H1 (cell line): Measurements from ENCODE around the gene CDH9. TPM values are rescaled to one million over a fixed set of nuclear protein-coding genes. Genes with fewer than 3 reads are reported as not detected.

Experiments used
- CTCF ChIA-PET: fragments of 300-600 bp; sonication (Branson Sonifier 250); formaldehyde crosslinking; loops from one replicate; lab custom pipeline; 2021; ENCODE audit not compliant: partially characterized antibody; lab: Charles Lee
- POLR2A ChIA-PET: fragments of 300-600 bp; sonication (Branson Sonifier 250); formaldehyde crosslinking; loops from one replicate; lab custom pipeline; 2021; ENCODE audit warnings: inconsistent platforms; ENCODE audit not compliant: partially characterized antibody; lab: Charles Lee
- DNase-seq, 2 experiments: peaks; one replicate each; pipeline versions ENCODE4 v3.0.0 to v3.0.0-alpha.2; 2010 to 2022; ENCODE audit warnings: low spot score in 2 of 2, low read depth in 1 of 2, mixed read lengths in 1 of 2
- FAIRE-seq: peaks from 2 replicates; lab custom pipeline; 2011; peaks lifted over from hg19 to GRCh38; lab: Jason Lieb, UNC
- H2AFZ ChIP-seq: 2 replicates; pipeline ENCODE4 v1.8.1; 2012; ENCODE audit warnings: low read length, inconsistent platforms
- H2AK5ac ChIP-seq: 2 replicates; pipeline ENCODE4 v1.6.1; 2013; ENCODE audit warnings: low read depth, low read length
- H2BK120ac ChIP-seq: replicated peaks from 2 replicates; pipeline ENCODE3; 2013; ENCODE audit warnings: low read depth, low read length, inconsistent platforms
- H2BK12ac ChIP-seq: 2 replicates; pipeline ENCODE4 v1.6.1; 2013; ENCODE audit warnings: low read depth, low read length
- H2BK15ac ChIP-seq: 2 replicates; pipeline ENCODE4 v1.6.1; 2013; ENCODE audit warnings: low read length
- H2BK20ac ChIP-seq: 2 replicates; pipeline ENCODE4 v1.6.1; 2013; ENCODE audit warnings: low read length
- H2BK5ac ChIP-seq: 2 replicates; pipeline ENCODE4 v1.6.1; 2013; ENCODE audit warnings: low read depth, low read length
- H3K14ac ChIP-seq: 2 replicates; pipeline ENCODE4 v1.6.1; 2013; ENCODE audit warnings: inconsistent platforms; ENCODE audit not compliant: insufficient read length
- H3K18ac ChIP-seq: 2 replicates; pipeline ENCODE4 v1.6.1; 2013; ENCODE audit warnings: low read length; ENCODE audit errors: extremely low read depth
- H3K23ac ChIP-seq: 2 replicates; pipeline ENCODE4 v1.6.1; 2013; ENCODE audit warnings: inconsistent platforms; ENCODE audit not compliant: insufficient read length
- H3K23me2 ChIP-seq: 2 replicates; pipeline ENCODE4 v1.6.1; 2013; ENCODE audit warnings: low read depth, low read length
- H3K27ac ChIP-seq: 2 replicates; pipeline ENCODE4 v1.6.1; 2011; ENCODE audit warnings: low read depth, low read length, inconsistent platforms
- H3K27me3 ChIP-seq, 4 experiments: replicated peaks in 1 of 4; 1 replicate in 1 of 4; 2 replicates in 3 of 4; pipeline versions ENCODE4 v1.6.1 to v1.8.1; 2011 to 2013; ENCODE audit warnings: low read length in 3 of 4, mild to moderate bottlenecking in 3 of 4, inconsistent platforms in 2 of 4, mixed read lengths in 2 of 4, moderate library complexity in 1 of 4; ENCODE audit not compliant: control insufficient read depth in 3 of 4, insufficient read depth in 3 of 4; ENCODE audit errors: extremely low read depth in 1 of 4
- H3K36me3 ChIP-seq, 4 experiments: 2 replicates each; pipeline versions ENCODE4 v1.6.1 to v1.8.1; 2011 to 2013; ENCODE audit warnings: mild to moderate bottlenecking in 4 of 4, low read length in 3 of 4, moderate library complexity in 2 of 4, control low read depth in 1 of 4, inconsistent platforms in 1 of 4; ENCODE audit not compliant: insufficient read depth in 4 of 4, control insufficient read depth in 2 of 4
- H3K4ac ChIP-seq: replicated peaks from 2 replicates; pipeline ENCODE3; 2013; ENCODE audit warnings: low read length, low read depth, mixed read lengths, inconsistent platforms; ENCODE audit not compliant: insufficient read length
- H3K4me1 ChIP-seq, 4 experiments: replicated peaks in 1 of 4; 1 replicate in 1 of 4; 2 replicates in 3 of 4; pipeline versions ENCODE4 v1.6.1 to v1.8.1; 2011 to 2013; ENCODE audit warnings: low read length in 3 of 4, inconsistent platforms in 2 of 4, mixed read lengths in 1 of 4; ENCODE audit not compliant: insufficient read depth in 4 of 4, control insufficient read depth in 3 of 4
- H3K4me2 ChIP-seq, 2 experiments: 2 replicates each; pipeline versions ENCODE4 v1.6.1 to v1.8.1; 2011 to 2013; ENCODE audit warnings: low read depth in 2 of 2, low read length in 2 of 2, control low read depth in 1 of 2, inconsistent platforms in 1 of 2, mild to moderate bottlenecking in 1 of 2; ENCODE audit not compliant: insufficient read depth in 1 of 2
- H3K4me3 ChIP-seq, 4 experiments: fragments of 200-600, 300-600 bp in 1 of 4; sonication (generic), shearing (Covaris generic), sonication (Bioruptor Twin) in 1 of 4; 2 replicates each; pipeline versions ENCODE4 v1.5.1 to v1.8.1; 2011 to 2016; ENCODE audit warnings: low read length in 4 of 4, low read depth in 3 of 4, control low read depth in 2 of 4, inconsistent platforms in 2 of 4, mild to moderate bottlenecking in 2 of 4, mixed read lengths in 1 of 4, moderate library complexity in 1 of 4; ENCODE audit not compliant: insufficient read depth in 2 of 4; ENCODE audit errors: extremely low read depth in 1 of 4
- H3K56ac ChIP-seq: replicated peaks from 2 replicates; pipeline ENCODE3; 2013; ENCODE audit warnings: low read depth, mild to moderate bottlenecking, mixed read lengths, low read length, inconsistent platforms; ENCODE audit not compliant: insufficient read length
- H3K79me1 ChIP-seq: 2 replicates; pipeline ENCODE4 v1.6.1; 2013; ENCODE audit warnings: low read depth, low read length, control low read depth
- H3K79me2 ChIP-seq, 2 experiments: 2 replicates each; pipeline versions ENCODE4 v1.6.1 to v1.8.1; 2012 to 2013; ENCODE audit warnings: low read length in 2 of 2, mild to moderate bottlenecking in 2 of 2, inconsistent platforms in 1 of 2; ENCODE audit not compliant: insufficient read depth in 2 of 2, control insufficient read depth in 1 of 2
- H3K9ac ChIP-seq, 4 experiments: replicated peaks in 1 of 4; 1 replicate in 1 of 4; 2 replicates in 3 of 4; pipeline versions ENCODE4 v1.6.1 to v1.8.1; 2011 to 2013; ENCODE audit warnings: low read depth in 3 of 4, low read length in 3 of 4, control low read depth in 2 of 4, mild to moderate bottlenecking in 2 of 4, moderate library complexity in 2 of 4, inconsistent platforms in 1 of 4; ENCODE audit errors: extremely low read depth in 1 of 4
- H3K9me3 ChIP-seq, 2 experiments: 2 replicates each; pipeline versions ENCODE4 v1.6.1 to v1.8.1; 2012 to 2013; ENCODE audit warnings: mild to moderate bottlenecking in 2 of 2, moderate library complexity in 2 of 2, control low read depth in 1 of 2, inconsistent platforms in 1 of 2, low read depth in 1 of 2, low read length in 1 of 2, mixed read lengths in 1 of 2; ENCODE audit not compliant: insufficient read depth in 2 of 2
- H4K20me1 ChIP-seq, 2 experiments: replicated peaks in 1 of 2; 2 replicates each; pipeline versions ENCODE3 to v1.8.1; 2011 to 2013; ENCODE audit warnings: inconsistent platforms in 2 of 2, low read length in 2 of 2, mild to moderate bottlenecking in 1 of 2; ENCODE audit not compliant: insufficient read depth in 2 of 2, control insufficient read depth in 1 of 2
- H4K5ac ChIP-seq: 2 replicates; pipeline ENCODE4 v1.6.1; 2013; ENCODE audit warnings: low read length, low read depth, mixed read lengths, inconsistent platforms; ENCODE audit not compliant: insufficient read length
- H4K8ac ChIP-seq: 2 replicates; pipeline ENCODE4 v1.8.0; 2013; ENCODE audit warnings: mild to moderate bottlenecking, moderate library complexity, low read length, inconsistent platforms; ENCODE audit not compliant: insufficient read depth; ENCODE audit errors: extremely low read depth
- H4K91ac ChIP-seq: replicated peaks from 2 replicates; pipeline ENCODE3; 2013; ENCODE audit warnings: low read length, mixed read lengths, inconsistent platforms; ENCODE audit not compliant: insufficient read length
- ATF3 ChIP-seq: IDR thresholded peaks from 2 replicates; pipeline ENCODE4 v1.6.1; 2011; ENCODE audit warnings: low read depth, mild to moderate bottlenecking, low read length; ENCODE audit not compliant: insufficient read depth
- BCL11A ChIP-seq, 2 experiments: IDR thresholded peaks; one replicate each; pipeline ENCODE4 v1.6.1; 2011; ENCODE audit warnings: low read depth in 2 of 2, low read length in 2 of 2, mild to moderate bottlenecking in 2 of 2
- CHD1 ChIP-seq: IDR thresholded peaks from 2 replicates; pipeline ENCODE4 v1.6.1; 2012; ENCODE audit warnings: low read depth, low read length, improper control_type of control experiment
- CHD2 ChIP-seq: IDR thresholded peaks from 2 replicates; pipeline ENCODE4 v1.6.1; 2012; ENCODE audit warnings: low read length, improper control_type of control experiment
- GABPA ChIP-seq: IDR thresholded peaks from 2 replicates; pipeline ENCODE4 v1.6.1; 2011; ENCODE audit warnings: mild to moderate bottlenecking, low read length, moderate library complexity, borderline replicate concordance; ENCODE audit not compliant: insufficient read depth
- GTF2F1 ChIP-seq: IDR thresholded peaks from 2 replicates; pipeline ENCODE4 v1.6.1; 2012; ENCODE audit warnings: low read depth, low read length, improper control_type of control experiment, borderline replicate concordance
- HDAC2 ChIP-seq, 2 experiments: fragments of 300-600 bp in 1 of 2; sonication (generic) in 1 of 2; IDR thresholded peaks; 2 replicates each; pipeline ENCODE4 v1.6.1; 2011 to 2012; ENCODE audit warnings: low read depth in 2 of 2, low read length in 2 of 2, mild to moderate bottlenecking in 2 of 2, moderate library complexity in 2 of 2, borderline replicate concordance in 1 of 2, inconsistent platforms in 1 of 2
- KDM4A ChIP-seq: IDR thresholded peaks from one replicate; pipeline ENCODE4 v1.7.1; 2012; ENCODE audit warnings: low read depth, mild to moderate bottlenecking, moderate library complexity, low read length, inconsistent platforms; ENCODE audit not compliant: severe bottlenecking
- SAP30 ChIP-seq: fragments of 300-600 bp; sonication (generic); IDR thresholded peaks from 2 replicates; pipeline ENCODE4 v1.7.1; 2012; ENCODE audit warnings: low read length, moderate library complexity, mild to moderate bottlenecking, inconsistent platforms; ENCODE audit not compliant: insufficient read depth, insufficient replicate concordance
- SP2 ChIP-seq: IDR thresholded peaks from 2 replicates; pipeline ENCODE4 v1.6.1; 2012; ENCODE audit warnings: mild to moderate bottlenecking, low read length, inconsistent platforms
- SUZ12 ChIP-seq: fragments of 200-600 bp; sonication (generic); IDR thresholded peaks from 2 replicates; pipeline ENCODE4 v1.6.1; 2012; ENCODE audit warnings: mild to moderate bottlenecking, inconsistent platforms, low read length, moderate library complexity, mixed read lengths
- TAF1 ChIP-seq: IDR thresholded peaks from 2 replicates; pipeline ENCODE4 v1.6.1; 2011; ENCODE audit warnings: mild to moderate bottlenecking, low read depth, low read length
- YY1 ChIP-seq: IDR thresholded peaks from 2 replicates; pipeline ENCODE4 v1.6.1; 2011; ENCODE audit warnings: low read depth, mild to moderate bottlenecking, low read length
- WGBS, 2 experiments: shearing (Covaris generic) in 1 of 2; methylation state at CpG; one replicate each; pipeline versions ENCODE4 v1.1.6 to v1.1.7; 2013 to 2015; ENCODE audit warnings: low lambda C conversion rate in 2 of 2, mixed read lengths in 2 of 2, inconsistent platforms in 1 of 2, low coverage in 1 of 2, missing lambda C conversion rate in 1 of 2; ENCODE audit not compliant: insufficient replicate concordance in 2 of 2, insufficient coverage in 1 of 2, insufficient read length in 1 of 2; ENCODE audit errors: extremely low coverage in 1 of 2, missing lambda C conversion rate in 1 of 2; 5-methylcytosine and 5-hydroxymethylcytosine counted together
- polyA plus RNA-seq, 7 experiments: library from polyadenylated mRNA; depleted of rRNA in 3 of 7; stranded (reverse) in 5 of 7; unstranded in 2 of 7; fragments of >200 nt in 5 of 7; fragments of 200-250 nt in 2 of 7; gene quantifications; 1 replicate in 5 of 7; 2 replicates in 1 of 7; 4 replicates in 1 of 7; pipeline versions ENCODE4 v1.2.1 to v1.2.3, GENCODE V29; 2011 to 2013; ENCODE audit warnings: missing spikeins in 2 of 7, mixed read lengths in 2 of 7
- total RNA-seq: library from RNA; stranded (reverse); fragmentation: NEBNext Ultra II Directional; extraction: Animal tissue kit (Norgen Biotek cat#: 25700); gene quantifications from 2 replicates; pipeline ENCODE4 v1.2.1, GENCODE V29; 2021

The CDH9 gene
- total and polyA plus RNA-seq, 2 of the 8 experiments (the other 6 are each of a cell fraction or from before 2014, with no cell fraction given) = 0.54 to 1.0 TPM

- no peaks in the 10 kb centered on the region for H3K27me3 ChIP-seq
- TF ChIP-seq GTF2F1 = no peak
- TF ChIP-seq KDM4A = no peak
- TF ChIP-seq YY1 = no peak
- TF ChIP-seq BCL11A (IDR thresholded peaks at IDR 0.05; ENCODE audit: low read depth in 2 of 2, low read length in 2 of 2) = no peak
- TF ChIP-seq GABPA = no peak
- no peak for TF ChIP-seq CHD1
- no peak for TF ChIP-seq CHD2
- no peak for TF ChIP-seq SAP30
- TF ChIP-seq HDAC2 (IDR thresholded peaks at IDR 0.05; ENCODE audit: borderline replicate concordance in 1 of 2, low read depth in 2 of 2, low read length in 2 of 2) = no peak
- no peak for TF ChIP-seq SUZ12
- no peak for TF ChIP-seq SP2
- TF ChIP-seq TAF1 = no peak
- no peak for TF ChIP-seq ATF3
These were observed 49.4 kb upstream of the CDH9 start for GRCh38 chr5:27087747-27088146.

More at GRCh38 chr5:27087747-27088146, 49.4 kb upstream of the CDH9 start:
- Histone ChIP-seq H3K27ac (no peak overlapping the region), H3K18ac (no peak overlapping the region), H3K23me2 (no peaks in the 10 kb centered on the region; the same call in 1 of the 2 replicates), H3K23ac (no peak overlapping the region), H2AFZ (no peak overlapping the region), H3K9me3 (no peaks in the 10 kb centered on the region), H3K4me2 (no peak overlapping the region), H2BK12ac (no peak overlapping the region), H3K79me1 (no peaks in the 10 kb centered on the region), H3K36me3 (no peaks in the 10 kb centered on the region), H3K79me2 (no peaks in the 10 kb centered on the region), H2AK5ac (no peak overlapping the region), H2BK120ac (no peak overlapping the region), H3K4ac (no peak overlapping the region), H2BK15ac (no peak overlapping the region), H3K56ac (no peak overlapping the region), H3K9ac (no peak overlapping the region), H2BK20ac (no peak overlapping the region), H4K8ac (no peak overlapping the region), H4K5ac (no peak overlapping the region), H3K4me3 (no peak overlapping the region), H3K14ac (no peak overlapping the region), H4K91ac (no peak overlapping the region), H4K20me1 (no peaks in the 10 kb centered on the region), H2BK5ac (no peak overlapping the region), H3K4me1 (peaks cover 0 to 4% (median 1%) of the 10 kb centered on the region in 4 experiments; a peak in 3 of 7 replicates)
- DNase-seq (no peak), FAIRE-seq (no peak)
- POLR2A ChIA-PET = no interaction called here
- WGBS, 2 experiments = 87% methylated on average over 2 of the region's 2 CpGs; no CpG with 5 or more reads in 1 of the 2 experiments
- CTCF ChIA-PET = no interaction called here
